ENCODE data around the gene MON1B.
"Not testable (repeated sequence)": the region's sequence is repeated elsewhere in the genome, so short reads cannot be mapped to it uniquely, and the experiment has no call there.

The MON1B gene

GRCh38 chr16:77190478-77191258 lies at the start of gene MON1B:
Gene MON1B, plus strand, starts transcription at chr16:77191190. Its CDS starts 296 bp downstream, at chr16:77191486.
- peak; percentile 99 for DNase-seq (ENCODE audit: low spot score)

DNA sequence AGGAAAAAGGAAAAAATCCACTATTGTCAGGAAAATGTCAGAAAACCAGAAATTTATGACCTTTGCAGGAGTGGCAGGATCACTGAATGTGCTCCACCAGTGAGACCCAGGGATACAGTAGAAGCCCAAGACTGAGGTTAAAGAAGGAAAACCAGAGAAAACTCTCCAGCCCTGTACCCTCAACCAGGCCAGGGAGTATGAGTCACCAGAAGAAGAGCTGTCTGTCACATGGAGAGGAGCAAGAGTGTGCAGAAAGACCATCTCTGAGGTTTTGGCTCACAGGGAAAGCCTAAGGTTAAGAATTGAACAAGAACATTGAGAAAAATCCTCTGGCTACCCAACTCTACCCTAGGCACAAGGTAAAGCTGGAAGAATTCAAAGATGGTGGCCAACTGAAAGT lies 47.6 kb upstream of the MON1B start:
- DNase-seq (ENCODE audit: low spot score), result no peak

GRCh38 chr16:77148121-77148520 lies 42.9 kb upstream of the MON1B start:
- no peak for DNase-seq (ENCODE audit: low spot score)

DNA sequence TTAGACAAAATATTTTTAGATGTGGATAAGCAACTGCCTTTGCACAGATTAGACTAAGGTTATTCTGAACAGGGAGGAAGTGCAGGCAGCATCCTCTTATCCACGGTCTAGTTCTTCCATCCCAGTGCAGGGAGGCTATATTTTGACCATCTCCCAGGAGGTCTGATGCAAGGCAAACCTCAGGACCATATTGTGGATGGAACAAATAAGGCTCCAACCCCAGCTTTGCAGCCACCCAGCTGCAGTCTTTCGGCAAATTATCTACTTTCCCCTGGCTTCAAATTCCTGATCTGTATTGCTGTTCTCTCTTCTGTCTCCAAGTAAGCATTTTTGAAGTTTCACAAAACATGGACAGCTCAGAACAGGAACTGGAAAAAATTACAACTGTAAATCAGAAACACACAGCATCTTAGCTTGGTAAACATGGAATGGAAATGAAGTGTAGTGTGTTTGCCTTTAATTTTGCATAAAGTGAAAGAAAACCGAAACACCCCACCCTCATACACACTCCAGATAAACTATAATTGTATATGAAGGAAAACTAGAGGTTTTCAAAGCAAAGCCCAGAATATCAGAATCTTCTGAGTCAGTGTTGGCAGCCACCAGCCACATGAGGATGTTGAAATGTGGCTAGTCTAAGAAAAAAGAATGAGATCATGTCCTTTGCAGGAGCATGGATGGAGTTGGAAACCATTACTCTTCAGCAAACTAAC lies 33.5 kb upstream of the MON1B start:
- no peak for DNase-seq (ENCODE audit: low spot score)

DNA sequence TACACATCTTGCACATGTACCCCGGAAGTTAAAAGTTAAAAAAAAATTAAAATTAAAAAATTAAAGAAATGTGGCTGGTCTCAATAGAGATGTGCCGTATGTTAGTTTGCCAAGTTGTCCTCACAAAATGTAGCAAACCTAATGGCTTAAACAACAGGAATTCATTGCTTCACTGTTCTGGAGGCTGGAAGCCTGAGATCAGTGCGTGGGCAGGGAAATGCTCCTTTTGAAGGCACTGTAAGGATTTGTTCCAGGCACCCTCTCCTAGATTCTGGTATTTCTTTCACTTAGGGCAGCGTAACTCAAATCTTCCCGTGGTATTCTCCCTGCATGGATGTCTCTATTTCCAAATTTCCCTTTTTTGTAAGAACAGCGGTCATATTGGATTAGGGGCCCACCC lies 32.7 kb upstream of the MON1B start:
- no peak for DNase-seq (ENCODE audit: low spot score)

DNA sequence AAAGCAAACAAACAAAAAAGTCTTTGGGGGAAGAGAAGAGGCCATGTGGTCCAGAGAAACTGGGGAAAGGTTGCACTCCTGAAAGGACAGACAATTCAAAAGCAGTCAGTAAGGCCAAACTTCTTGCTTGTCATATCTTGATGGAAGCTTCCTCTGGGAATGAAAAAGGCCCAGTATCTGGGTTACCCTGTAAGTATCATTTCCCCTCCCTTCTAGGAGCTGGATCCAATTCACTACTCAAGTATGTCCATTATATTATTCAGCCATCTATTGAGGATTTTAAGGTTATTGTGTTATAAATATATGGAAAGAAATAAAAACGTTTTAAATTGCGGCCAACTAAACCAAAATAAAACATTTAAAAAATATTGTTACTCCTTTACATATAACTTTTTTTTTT lies 26.0 kb upstream of the MON1B start:
- no peak for DNase-seq (ENCODE audit: low spot score)

- DNase-seq (ENCODE audit: low spot score), result not testable (repeated sequence)
Measured at GRCh38 chr16:77165536-77166236, 25.3 kb upstream of the MON1B start.

GRCh38 chr16:77166726-77167125 lies 24.3 kb upstream of the MON1B start:
- no peak for DNase-seq (ENCODE audit: low spot score)

DNA sequence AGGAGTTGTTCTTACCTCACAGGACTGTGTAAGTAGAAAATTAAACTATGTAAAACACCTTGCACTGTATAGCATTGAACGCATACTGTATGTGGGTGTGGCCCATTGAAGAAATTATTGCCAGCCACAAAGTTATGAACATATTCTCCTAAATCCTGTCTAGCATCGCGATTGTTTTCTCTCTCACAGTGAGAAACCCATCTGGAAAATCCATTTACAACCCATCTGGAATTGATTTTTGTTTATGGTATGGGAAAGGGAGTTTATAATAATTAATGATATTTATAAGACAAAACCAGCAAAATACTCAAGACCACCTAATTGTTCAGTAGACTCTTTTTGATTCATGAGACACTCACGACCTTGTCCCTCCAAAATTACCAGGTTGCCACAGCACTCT lies 22.1 kb upstream of the MON1B start:
- DNase-seq (ENCODE audit: low spot score), result no peak

DNA sequence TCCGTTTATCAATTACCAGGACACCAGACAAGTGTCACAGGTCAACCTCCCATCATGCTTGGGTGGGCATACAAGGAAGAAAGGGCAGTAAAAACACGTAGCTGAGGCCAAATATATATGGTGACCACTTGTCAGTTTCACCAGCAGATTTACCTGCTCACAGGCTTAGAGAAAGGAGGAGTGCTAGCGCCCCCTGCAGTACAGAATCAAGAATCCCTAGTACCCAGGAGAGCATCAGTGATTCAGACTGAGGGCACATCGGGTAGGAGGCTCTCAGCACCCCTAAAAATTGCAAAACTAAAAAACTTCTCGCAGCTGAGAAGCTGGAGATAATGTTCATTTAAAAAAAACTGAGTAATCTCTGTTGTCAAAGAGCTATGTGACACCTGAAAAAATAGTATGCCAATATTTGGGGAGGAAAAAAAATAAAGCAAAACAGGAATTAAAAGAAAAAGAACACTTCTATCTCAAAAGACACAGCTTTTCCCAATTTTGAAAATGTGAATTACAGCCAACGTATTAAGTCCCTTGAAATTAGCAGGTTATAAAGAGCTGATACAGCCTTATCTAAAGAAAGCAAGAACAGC lies 21.2 kb upstream of the MON1B start:
- DNase-seq (ENCODE audit: low spot score), result peak; percentile 22

GRCh38 chr16:77170805-77171204 lies 20.2 kb upstream of the MON1B start:
- no peak for DNase-seq (ENCODE audit: low spot score)

- DNase-seq (ENCODE audit: low spot score), result peak; percentile 62
Measured at GRCh38 chr16:77171745-77172635, 19.0 kb upstream of the MON1B start.

DNA sequence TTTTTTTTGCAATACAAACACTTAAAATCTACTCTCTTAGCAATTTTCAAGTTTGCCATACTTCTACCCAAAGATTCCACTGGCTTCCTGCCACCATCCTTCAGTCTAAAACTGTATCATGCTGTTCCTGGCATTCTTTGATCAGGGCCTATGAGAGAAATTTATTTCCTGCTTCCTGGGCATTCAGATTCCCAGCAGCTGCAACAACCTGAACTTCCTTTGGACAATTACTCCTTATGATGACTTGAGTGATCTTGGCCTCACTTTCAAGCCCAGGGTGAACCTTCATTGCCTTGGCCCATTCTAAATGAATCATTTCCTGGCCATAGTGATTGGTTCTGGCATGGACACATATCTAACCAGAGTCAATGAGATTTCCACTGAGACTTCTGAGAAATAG lies 18.0 kb upstream of the MON1B start:
- no peak for DNase-seq (ENCODE audit: low spot score)

GRCh38 chr16:77183137-77183536 lies 7.9 kb upstream of the MON1B start:
- DNase-seq (ENCODE audit: low spot score), result no peak

DNA sequence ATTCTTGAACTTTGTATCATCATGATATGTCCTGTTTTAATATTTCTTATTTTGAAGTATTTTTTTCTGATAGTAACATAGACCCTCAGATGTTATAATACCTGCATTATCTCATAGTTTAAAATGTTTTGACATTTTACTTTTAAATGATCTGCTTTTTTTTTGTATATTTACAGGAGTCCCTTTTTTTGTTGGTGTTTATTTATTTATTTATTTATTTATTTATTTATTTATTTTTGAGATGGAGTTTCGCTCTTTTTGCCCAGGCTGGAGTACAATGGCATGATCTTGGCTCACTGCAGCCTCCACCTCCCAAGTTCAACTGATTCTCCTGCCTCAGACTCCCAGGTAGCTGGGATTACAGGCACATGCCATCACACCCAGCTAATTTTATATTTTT lies 4.7 kb upstream of the MON1B start:
- not testable (repeated sequence) for DNase-seq (ENCODE audit: low spot score)

GRCh38 chr16:77190190-77190477 lies 856 bp upstream of the MON1B start:
- no peak for DNase-seq (ENCODE audit: low spot score)

DNA sequence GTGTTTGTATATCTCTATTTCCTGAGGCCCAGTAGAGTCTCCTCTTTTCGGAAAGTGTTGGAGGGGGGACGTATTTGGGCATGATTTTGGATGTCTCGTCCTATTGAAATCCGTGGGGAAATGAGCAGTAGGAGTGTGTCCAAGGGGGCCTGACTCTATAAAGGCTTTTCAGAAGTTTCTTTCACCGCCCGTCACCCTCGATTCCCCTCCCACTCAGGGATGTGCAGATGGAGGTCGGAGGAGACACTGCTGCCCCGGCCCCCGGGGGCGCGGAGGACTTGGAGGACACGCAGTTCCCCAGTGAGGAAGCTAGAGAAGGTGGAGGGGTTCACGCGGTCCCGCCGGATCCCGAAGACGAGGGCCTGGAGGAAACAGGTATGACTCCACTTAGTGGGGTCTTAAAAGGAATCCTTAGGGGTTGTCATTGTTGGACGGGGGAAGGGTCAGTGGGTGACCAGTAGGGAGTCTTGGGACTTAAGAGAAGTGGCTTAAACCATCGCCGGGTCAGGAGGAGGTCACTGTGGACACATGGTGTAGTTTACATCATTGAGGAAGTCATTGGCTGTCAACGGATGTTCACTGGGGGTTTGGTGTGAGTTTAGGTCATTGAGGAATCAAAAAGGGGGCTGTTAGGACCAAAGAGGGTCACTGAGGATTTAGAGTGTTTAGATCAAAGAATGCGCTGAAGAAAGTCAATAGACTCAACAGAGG lies 424 bp downstream of the MON1B start:
- no peak for DNase-seq (ENCODE audit: low spot score)

- no peak for DNase-seq (ENCODE audit: low spot score)
Measured at GRCh38 chr16:77193377-77193776, 2.4 kb downstream of the MON1B start.

GRCh38 chr16:77194295-77195231 lies 3.6 kb downstream of the MON1B start:
- no peak for DNase-seq (ENCODE audit: low spot score)

- no peak for DNase-seq (ENCODE audit: low spot score)
Measured at GRCh38 chr16:77195411-77195810, 4.4 kb downstream of the MON1B start.
